HG02938 (cell line): Measurements from ENCODE around the gene PSMD12.
A peak's percentile ranks its signal among the peaks of the same experiment; 100 is the strongest.
"Not testable (repeated sequence)": the region's sequence is repeated elsewhere in the genome, so short reads cannot be mapped to it uniquely, and the experiment has no call there.

Source experiments
- ATAC-seq: cut with Tn5 transposase; IDR thresholded peaks from one replicate; pipeline ENCODE4 v1.9.1; 2021; ENCODE audit warnings: mild to moderate bottlenecking, moderate library complexity; ENCODE audit not compliant: unreplicated experiment

The PSMD12 gene

DNA sequence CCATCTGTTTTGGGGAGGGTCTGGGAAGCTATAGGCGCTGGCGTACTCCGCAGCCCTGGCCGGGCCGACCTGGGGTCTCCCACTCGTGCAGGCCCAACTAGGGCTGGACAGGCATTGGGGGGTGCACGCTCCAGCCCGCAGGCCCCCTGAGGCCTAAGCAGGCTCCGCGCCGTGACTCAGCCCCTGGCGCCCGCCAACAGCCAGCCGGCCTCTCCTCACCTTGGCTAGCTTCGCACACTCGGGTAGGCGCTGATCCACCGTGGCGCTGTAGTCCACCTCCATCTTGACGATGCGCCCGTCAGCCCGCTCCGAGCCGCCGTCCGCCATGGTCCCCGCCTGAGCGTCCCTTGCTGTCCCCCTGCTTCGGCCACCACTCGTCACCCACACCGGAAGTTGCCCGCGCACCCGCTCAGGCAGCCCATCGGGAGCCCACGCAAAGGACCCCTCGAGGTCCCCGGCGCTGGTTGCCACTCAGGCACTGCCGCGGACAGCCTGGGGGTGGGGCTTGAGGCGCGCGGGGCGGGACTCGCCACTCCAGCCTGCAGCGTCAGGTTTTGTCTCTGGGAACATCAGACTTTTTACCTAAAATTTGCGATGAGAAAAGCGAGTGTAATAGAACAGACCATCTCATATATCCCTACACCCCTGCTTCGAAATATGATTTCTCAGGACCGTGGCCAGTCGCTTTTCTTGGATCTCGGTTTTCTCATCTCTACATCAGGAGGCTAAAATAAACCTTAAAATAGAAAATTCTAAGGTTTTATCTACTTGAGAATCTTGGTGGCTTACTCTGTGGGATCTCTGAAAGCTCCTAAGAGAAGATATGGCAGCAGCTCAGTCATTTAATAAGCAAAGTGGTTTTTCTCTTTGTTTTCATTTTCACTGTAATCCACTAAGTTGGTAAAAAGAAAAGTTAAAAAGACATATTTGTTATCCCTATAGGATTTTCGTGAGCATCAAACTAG, at the start of gene PSMD12:
Gene PSMD12, minus strand, starts transcription at position 385 of the 965 bp plus-strand sequence. Its CDS starts 58 bp downstream, at position 327.
- ATAC-seq = peak; percentile 87

DNA sequence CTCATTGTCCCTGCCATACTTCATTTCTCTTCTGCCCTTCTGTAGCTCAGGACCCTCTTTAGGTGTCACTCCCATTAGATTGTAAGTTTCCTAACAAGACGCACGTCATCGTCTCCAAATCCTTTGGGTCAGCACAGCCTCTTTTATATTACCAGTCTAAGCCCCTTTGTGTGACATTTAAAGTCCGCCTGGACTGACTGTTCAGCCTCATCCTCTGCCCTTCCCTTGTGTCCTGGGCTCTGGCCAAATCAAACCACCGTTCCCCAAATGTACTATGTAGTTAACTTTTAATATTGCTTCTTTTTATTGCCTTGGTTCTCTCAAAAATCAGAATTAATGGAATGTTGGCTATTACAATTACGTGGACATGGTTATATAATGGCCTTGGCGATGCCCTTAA, 48.9 kb upstream of the PSMD12 start:
- no peak for ATAC-seq

DNA sequence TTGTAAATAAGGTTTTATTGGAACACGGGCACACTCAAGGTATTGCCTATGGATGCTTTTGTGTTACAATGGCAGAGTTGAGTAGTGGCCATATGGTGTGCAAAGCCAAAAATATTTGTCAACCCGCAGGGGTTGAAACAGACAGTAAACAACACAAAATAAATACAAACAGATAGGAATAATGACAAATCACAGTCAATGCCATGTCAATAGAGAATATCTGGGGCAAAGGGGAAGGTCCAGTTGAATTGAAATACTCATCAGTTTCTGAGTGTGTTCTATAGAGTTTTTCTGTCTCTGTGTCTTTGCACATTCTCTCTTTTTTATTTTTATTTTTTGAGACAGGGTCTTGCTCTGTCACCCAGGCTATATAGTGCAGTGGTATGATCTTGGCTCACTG, 48.2 kb upstream of the PSMD12 start:
- no peak for ATAC-seq

DNA sequence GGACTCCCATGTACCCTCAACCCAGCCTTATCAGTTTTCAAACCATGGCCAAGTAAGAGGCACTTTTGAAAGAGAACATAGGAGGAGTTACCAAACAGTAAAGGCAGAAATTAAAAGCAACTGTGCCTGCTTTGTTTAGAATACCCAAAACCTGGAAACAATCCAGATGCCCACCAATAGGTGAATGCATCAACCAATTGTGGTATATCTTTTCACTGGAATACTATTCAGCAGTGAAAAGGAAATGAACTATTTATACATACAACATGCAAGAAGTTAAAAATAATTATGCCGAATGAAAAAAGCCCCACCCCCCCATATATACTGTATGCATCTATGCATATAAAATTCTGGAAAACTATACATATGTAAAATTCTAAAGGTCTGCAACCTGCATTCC, 47.8 kb upstream of the PSMD12 start:
- ATAC-seq = no peak

DNA sequence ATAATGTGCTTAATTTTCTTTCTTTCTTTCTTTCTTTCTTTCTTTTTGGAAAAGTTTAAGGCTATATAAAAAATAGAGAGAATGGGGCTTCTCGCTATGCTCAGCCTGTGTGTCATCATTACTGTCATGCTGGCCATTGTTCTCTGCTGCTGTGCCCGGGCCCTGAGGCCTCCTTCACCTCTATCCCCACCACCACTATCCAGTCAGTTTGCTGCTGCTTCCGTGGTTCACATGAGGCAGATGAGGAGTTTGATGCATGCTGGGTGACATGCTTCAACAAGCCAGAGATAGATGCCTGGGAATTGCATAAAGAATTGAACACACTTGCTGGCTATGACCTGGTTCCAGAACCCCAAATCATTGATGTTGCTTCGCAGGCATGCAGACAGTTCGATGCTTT, 47.0 kb upstream of the PSMD12 start:
- no peak for ATAC-seq

DNA sequence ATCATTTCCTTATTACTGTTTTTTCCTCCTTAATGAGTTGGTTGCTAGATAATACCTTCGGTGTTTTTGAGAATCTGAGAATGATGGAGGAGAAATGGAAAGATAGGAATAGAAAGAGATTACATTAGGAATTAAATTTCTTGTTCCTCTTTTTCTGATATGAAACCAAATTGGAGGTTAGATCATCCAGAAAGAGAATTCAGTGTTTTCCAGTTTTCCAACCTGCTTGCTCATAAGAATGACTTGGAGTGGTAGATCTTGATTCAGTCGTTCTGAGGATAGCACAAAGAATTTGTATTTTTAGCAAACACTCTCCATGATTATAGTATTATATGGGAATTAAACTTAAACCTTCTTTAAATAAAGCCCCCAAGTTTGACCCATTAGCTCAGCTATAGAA, 46.6 kb upstream of the PSMD12 start:
- ATAC-seq = no peak

DNA sequence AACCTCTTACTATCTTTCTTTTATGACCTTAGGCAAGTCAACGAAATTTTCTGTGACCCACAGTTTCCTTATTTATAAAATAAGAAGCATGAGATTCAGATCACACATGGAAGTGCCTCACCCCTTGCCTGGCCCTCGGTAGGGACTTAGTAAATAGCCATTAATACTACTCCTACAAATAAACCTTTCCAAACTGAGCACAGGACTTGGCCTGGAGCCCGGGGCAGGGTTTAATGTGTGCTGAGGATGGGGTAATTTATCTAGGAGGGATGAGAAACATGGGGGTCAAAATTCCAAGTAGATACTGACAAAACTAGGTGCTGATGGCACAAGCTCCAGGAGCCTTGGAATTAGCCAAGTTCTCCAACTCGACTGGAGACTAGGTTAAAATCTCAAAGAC, 45.7 kb upstream of the PSMD12 start:
- ATAC-seq = no peak

DNA sequence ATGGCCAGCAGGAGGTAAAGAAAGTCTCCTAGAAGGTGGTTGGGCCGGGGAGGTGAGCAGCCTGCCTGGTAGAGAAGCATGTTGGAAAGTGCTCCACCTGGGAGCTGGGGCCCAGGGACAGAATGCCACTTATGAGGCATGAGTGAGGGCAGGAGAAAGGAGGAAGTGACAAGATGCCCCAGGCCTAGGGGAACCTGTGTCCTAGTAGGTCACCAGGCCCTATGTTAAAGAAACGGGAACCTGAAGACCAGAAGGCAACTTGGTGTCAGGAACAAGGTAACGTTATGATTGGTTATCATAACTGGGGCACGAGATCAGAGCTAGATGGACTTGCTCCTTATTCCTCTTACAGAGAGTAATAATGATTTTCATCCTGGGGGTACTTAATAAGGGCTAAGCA, 45.0 kb upstream of the PSMD12 start:
- ATAC-seq = no peak

DNA sequence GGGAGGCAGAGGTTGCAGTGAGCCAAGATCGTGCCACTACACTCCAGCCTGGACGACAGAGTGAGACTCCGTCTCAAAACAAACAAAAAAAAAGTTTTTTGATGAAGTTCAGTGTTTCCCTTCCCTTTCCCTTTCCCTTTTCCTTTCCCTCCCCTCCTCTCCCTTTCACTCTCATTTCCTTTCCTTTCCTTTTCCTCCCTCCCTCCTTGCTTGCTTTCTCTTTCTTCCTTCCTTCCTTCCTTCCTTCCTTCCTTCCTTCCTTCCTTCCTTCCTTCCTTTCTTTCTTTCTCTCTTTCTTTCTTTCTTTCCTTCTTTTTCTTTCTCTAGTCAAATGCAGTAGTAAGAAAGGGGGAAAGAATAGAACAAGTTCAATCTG, 42.1 kb upstream of the PSMD12 start:
- ATAC-seq = not testable (repeated sequence)

DNA sequence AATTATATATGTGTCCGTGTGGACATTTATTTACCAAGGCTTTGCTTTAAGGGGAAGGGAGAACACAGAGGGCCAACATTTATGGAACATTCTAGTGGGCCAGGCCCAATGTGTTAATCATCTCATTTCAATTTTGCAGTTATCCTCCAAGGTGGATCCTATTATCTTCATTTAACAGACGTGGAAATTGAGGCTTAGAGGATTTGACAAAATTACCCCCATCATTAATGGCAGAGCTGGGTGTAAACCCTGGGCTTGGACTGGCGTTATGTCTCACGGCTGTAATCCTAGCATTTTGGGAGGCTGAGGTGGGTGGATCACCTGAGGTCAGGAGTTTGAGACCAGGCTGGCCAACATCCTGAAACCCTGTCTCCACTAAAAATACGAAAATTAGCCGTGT, 37.1 kb upstream of the PSMD12 start:
- ATAC-seq = no peak

DNA sequence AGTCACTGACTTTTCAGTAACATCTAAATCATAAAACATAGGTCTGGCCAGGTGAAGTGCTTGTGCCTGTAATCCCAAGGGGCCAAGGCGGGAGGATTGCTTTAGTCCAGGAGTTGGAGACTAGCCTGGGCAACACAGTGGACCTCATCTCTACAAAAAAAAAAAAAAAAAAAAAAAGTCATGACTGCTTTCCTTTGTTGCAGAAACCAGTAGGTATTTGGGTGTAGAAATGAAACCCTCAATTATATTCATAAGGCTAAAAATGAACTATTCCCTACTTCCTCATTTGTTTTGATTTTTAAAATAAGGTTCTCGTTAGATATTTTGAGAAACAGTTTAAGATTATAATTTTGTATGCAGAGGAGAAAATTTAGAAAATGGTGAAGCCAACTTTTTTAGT, 36.7 kb upstream of the PSMD12 start:
- no peak for ATAC-seq

DNA sequence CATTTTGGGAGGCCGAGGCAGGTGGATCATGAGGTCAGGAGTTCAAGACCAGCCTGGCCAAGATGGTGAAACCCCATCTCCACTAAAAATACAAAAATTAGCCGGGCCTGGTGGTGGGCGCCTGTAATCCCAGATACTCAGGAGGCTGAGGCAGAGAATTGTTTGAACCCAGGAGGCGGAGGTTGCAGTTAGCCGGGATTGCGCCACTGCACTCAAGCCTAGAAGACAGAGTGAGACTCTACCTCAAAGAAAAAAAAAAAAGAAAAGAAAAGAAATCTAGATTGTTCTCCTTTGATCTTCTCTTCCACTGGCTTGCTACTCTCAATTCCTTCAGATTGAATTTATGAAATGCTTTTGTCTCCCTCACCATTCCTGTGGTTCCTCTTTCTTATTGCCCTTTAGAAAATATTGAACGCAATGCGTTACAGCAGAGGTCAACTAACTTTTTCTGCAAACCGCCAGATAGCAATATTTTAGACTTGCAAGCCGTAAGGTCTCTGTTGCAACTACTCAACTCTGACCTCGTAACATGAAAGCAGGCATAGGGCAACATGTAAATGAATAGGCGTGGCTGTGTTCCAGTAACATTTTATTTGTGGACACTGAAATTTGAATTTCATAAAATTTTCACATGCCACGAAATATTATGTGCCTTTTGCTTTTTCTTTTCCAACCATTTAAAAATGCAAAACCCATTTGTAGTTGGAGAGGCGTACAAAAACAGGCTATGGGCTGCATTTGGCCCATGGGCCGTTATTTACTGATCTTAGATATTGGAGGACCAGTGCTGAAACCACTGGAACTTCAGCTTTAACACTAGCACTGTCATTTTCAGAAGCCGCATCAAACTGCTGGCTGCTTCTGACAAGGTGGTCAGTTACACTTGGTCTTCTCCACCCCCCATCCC, 35.5 kb upstream of the PSMD12 start:
- ATAC-seq = no peak

DNA sequence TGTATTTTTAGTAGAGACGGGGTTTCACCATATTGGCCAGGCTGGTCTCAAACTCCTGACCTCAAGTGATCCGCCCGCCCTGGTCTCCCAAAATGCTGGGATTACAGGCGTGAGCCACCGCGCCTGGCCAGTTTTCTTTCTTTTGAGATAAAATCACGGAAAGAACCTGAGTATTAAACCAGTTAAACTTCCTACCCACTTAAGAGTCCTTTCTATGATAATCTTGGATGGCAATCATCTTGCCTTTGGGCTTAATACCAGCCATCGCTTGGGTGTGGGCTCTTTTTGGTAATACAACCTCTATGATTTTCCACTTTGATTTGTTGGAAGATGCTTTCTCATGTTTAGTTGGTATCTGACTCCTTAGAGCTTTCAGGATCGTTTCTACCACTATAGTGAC, 34.7 kb upstream of the PSMD12 start:
- no peak for ATAC-seq

DNA sequence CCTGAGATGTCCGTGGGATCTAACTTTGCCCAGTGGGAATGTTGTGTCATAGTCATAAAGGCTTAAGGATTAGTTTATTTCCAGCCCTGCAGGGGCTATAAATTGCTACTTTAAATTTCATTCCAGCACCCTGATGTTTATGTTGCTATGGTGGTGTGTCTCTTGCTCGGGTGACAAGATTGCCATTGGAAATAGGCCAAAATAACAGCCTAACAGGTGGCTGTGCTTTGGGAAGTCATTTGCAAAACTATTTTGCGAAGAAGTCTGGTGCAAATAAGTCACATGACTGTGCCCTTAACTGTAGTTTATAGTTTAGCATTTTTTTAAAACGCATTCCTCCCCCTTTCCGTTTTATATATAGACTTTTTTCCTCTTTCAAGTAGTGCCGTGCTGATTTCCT, 33.8 kb upstream of the PSMD12 start:
- ATAC-seq = no peak

DNA sequence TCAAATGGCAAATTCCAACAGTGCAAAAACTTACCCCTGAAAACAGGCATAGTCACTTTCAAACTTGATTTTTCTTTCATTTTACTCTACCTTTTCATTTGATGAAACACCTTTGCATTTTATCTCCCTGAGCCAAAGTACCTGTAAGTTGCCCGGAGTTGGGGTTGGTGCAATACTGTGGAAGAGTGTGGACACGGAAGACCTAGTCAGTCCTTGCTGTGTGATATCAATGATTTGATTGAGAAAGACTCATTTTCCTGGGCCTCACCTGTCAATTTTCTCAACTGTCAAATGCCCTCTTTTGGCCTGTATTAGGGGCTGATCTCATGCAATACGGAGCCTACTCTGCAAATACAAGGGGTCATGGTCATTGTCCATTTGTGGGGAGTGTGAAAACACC, 33.3 kb upstream of the PSMD12 start:
- no peak for ATAC-seq

DNA sequence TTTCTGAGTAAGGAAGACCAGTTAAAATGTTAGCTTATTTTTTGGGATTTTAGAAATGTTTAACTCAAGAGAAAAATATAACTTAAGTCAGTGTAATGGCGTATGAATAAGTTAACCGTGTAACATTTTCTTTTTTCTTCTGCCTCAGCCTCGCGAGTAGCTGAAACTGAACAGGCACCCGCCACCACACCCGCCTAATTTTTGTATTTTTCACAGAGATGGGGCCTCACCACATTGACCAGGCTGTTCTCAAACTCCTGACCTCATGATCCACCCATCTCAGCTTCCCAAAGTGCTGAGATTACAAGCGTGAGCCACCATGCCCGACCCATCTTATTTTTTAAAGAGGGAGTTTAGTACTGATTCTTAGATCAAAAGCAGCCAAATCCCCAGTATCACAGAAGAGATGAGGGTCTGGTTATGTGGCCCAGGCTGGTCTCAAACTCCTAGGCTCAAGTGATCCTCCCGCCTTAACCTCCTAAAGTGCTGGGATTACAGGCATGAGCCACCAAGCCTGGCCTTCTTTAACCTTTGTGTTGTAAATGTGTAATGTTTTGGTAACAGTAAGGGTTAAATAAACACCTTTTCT, 27.5 kb upstream of the PSMD12 start:
- no peak for ATAC-seq

DNA sequence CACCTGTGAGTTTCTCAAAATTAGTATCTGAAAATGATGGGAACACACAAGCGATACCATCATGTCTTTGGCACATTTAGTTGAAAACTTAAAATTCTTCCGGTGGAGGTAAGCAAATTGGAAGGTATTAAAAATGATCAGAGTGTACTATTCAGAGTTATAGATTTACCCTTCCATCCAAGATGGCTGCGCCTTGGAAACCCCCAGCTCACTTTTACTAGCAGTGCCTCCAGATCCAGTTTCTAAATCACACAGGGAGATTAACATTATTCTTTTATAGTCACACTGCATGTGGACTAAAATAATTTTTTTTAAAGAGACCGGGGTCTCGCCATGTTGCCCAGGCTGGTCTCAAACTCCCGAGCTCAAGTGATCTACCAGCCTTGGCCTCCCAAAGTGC, 25.7 kb upstream of the PSMD12 start:
- no peak for ATAC-seq

DNA sequence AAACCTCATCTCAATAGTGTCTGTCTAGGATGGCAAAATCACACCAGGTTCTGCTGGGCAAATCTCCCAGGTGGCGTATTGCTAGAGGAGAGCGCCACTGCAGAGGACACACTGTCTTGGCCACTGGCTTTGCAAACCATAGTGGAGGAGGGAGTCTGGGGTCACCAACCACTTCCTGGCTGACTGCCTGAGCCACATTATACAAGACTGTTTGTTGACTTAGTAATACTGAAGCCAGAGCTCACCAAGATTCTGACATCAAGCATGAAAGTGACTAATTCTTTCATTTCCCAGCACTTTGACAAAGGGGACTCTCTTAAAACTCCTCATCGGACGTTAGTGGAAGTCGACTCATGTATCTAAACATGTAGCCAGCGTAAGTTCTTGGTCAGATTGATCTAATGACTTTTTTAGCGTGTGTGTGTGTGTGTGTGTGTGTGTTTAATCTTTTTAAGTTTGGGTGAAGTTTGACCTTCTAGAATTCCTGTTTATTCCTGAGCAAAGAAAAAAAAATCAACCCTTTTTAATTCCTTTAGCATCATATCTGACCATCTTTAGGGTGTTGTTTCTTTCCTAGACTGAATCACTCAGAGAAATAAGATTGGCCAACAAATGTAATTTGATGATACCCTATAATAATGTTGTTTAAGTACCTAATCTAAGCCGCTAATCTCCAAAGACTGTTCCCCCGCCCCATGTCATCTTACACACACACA, 24.4 kb upstream of the PSMD12 start:
- peak; percentile 93 for ATAC-seq

DNA sequence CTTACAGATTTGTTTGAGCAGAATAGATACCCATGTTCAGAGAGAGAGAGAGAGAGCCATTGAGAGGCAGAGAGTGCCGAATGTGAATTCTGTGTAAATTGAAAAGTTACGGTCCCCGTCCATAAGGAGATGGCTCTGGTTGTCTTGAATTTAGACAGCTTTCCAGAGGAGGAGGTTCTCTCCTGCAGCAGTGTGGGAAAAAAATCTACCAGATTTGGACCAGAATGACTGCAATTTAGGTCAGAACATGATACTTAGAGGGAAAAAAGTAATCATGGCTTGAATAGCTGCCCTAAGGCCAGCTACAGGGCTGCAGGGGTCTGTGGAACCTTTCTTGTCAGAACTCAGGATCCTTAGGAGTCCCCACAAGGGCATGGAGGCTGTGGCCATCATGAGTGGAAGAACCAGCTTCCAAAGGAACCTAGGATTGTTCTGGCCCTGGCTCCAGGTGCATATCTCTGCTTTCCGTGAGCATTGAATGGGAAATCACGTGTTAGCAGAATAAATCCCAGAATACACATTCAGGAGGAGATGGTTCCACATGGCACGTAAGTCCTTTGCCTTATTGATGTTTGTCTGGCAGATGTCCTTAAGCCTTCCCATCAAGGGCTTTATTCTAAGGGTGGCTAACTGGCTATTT, 23.7 kb upstream of the PSMD12 start:
- no peak for ATAC-seq

DNA sequence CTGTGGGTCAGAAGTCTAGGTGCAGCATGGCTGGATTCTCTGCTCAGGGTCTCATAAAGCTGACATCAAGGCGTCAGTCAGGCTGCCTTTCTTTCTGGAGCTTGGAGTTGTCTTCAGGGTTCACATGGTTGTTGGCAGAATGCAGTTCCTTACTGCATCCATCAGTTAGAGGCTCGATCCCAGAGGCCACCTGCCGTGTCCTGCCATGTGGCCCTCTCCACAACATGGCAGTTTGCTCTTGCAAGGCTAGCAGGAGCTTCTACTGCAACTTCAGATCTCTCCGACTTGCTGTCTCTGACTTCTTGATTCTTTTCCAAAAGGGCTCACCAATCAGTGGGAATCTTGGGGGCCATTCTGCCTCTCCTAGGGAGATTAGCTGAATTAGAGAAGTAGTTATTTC, 22.6 kb upstream of the PSMD12 start:
- ATAC-seq = no peak
